HEK293 (cell line): ENCODE data around the gene PARP15.

Experiments
- CTCF ChIA-PET: fragments of 350-600 bp; formaldehyde crosslinking; extraction: SDS; loops from one replicate; lab custom pipeline; 2021; ENCODE audit warnings: antibody characterized with exemption; lab: Yijun Ruan, JAX
- POLR2A ChIA-PET: fragments of 300-600 bp; formaldehyde crosslinking; extraction: SDS; loops from one replicate; lab custom pipeline; 2020; ENCODE audit warnings: antibody characterized with exemption, inconsistent platforms; lab: Yijun Ruan, JAX
- H3K27ac ChIP-seq: fragments of 200-500 bp; sonication (Bioruptor generic); 2 replicates; pipeline ENCODE4 v1.5.1; 2014; ENCODE audit warnings: low read depth, low read length, control low read depth, inconsistent platforms; ENCODE audit errors: extremely low read depth
- H3K36me3 ChIP-seq, 2 experiments: fragments of 200-500 bp in 1 of 2; sonication (Bioruptor generic) in 1 of 2; 1 replicate in 1 of 2; 2 replicates in 1 of 2; pipeline ENCODE4 v1.5.1; 2014 to 2017; ENCODE audit warnings: inconsistent platforms in 2 of 2, low read length in 2 of 2; ENCODE audit not compliant: control insufficient read depth in 2 of 2, insufficient read depth in 1 of 2
- H3K4me1 ChIP-seq: fragments of 200-500 bp; sonication (Bioruptor generic); 2 replicates; pipeline ENCODE4 v1.5.1; 2014; ENCODE audit warnings: mild to moderate bottlenecking, low read length, inconsistent platforms; ENCODE audit not compliant: control insufficient read depth, insufficient read depth
- H3K4me3 ChIP-seq: 2 replicates; pipeline ENCODE4 v1.5.1; 2011; ENCODE audit warnings: low read depth, mild to moderate bottlenecking, control low read depth, low read length, moderate library complexity
- H3K9me3 ChIP-seq: fragments of 200-500 bp; sonication (Bioruptor generic); 2 replicates; pipeline ENCODE4 v1.5.1; 2014; ENCODE audit warnings: low read depth, low read length, inconsistent platforms; ENCODE audit not compliant: control insufficient read depth, insufficient read depth
- BCL11A ChIP-seq: fragments of 450-650 bp; formaldehyde crosslinking; IDR thresholded peaks from 2 replicates; pipeline ENCODE4 v1.5.1; 2016; ENCODE audit warnings: low read depth, missing biosample characterization, missing genetic modification characterization
- BCL11B ChIP-seq: fragments of 450-650 bp; formaldehyde crosslinking; IDR thresholded peaks from 2 replicates; pipeline ENCODE4 v1.5.1; 2016; ENCODE audit warnings: low read depth, missing biosample characterization, missing genetic modification characterization
- GLIS2 ChIP-seq: fragments of 450-650 bp; formaldehyde crosslinking; IDR thresholded peaks from 2 replicates; pipeline ENCODE4 v1.5.1; 2016; ENCODE audit warnings: missing biosample characterization, missing genetic modification characterization
- KLF1 ChIP-seq: fragments of 450-650 bp; formaldehyde crosslinking; IDR thresholded peaks from 2 replicates; pipeline ENCODE4 v1.5.1; 2016; ENCODE audit warnings: missing biosample characterization, missing genetic modification characterization
- KLF8 ChIP-seq: fragments of 450-650 bp; formaldehyde crosslinking; IDR thresholded peaks from 2 replicates; pipeline ENCODE4 v1.5.1; 2016; ENCODE audit warnings: missing biosample characterization, missing genetic modification characterization
- MZF1 ChIP-seq: fragments of 450-650 bp; formaldehyde crosslinking; IDR thresholded peaks from 2 replicates; pipeline ENCODE4 v1.5.1; 2017; ENCODE audit warnings: missing biosample characterization, missing genetic modification characterization, borderline replicate concordance
- OVOL3 ChIP-seq: fragments of 450-650 bp; formaldehyde crosslinking; IDR thresholded peaks from 2 replicates; pipeline ENCODE4 v1.5.1; 2016; ENCODE audit warnings: missing biosample characterization, missing genetic modification characterization
- SALL2 ChIP-seq: fragments of 450-650 bp; formaldehyde crosslinking; IDR thresholded peaks from 2 replicates; pipeline ENCODE4 v1.5.0; 2017; ENCODE audit warnings: missing biosample characterization, mild to moderate bottlenecking, missing genetic modification characterization, borderline replicate concordance
- SP2 ChIP-seq: fragments of 450-650 bp; formaldehyde crosslinking; IDR thresholded peaks from 2 replicates; pipeline ENCODE4 v1.5.1; 2016; ENCODE audit warnings: missing biosample characterization, missing genetic modification characterization
- ZNF157 ChIP-seq: fragments of 450-650 bp; formaldehyde crosslinking; IDR thresholded peaks from 2 replicates; pipeline ENCODE4 v1.5.1; 2016; ENCODE audit warnings: missing biosample characterization, missing genetic modification characterization
- ZNF202 ChIP-seq: fragments of 450-650 bp; formaldehyde crosslinking; IDR thresholded peaks from 2 replicates; pipeline ENCODE4 v1.5.1; 2016; ENCODE audit warnings: missing biosample characterization, missing genetic modification characterization, borderline replicate concordance
- ZNF404 ChIP-seq: fragments of 450-650 bp; formaldehyde crosslinking; IDR thresholded peaks from 2 replicates; pipeline ENCODE4 v1.5.1; 2017; ENCODE audit warnings: missing biosample characterization, missing genetic modification characterization
- ZNF416 ChIP-seq: fragments of 450-650 bp; formaldehyde crosslinking; IDR thresholded peaks from 2 replicates; pipeline ENCODE4 v1.5.1; 2016; ENCODE audit warnings: missing biosample characterization, missing genetic modification characterization
- ZNF510 ChIP-seq: fragments of 450-650 bp; formaldehyde crosslinking; IDR thresholded peaks from 2 replicates; pipeline ENCODE4 v1.5.1; 2018; ENCODE audit warnings: mild to moderate bottlenecking, missing genetic modification characterization, missing biosample characterization; ENCODE audit not compliant: insufficient replicate concordance
- ZNF514 ChIP-seq: fragments of 450-650 bp; formaldehyde crosslinking; IDR thresholded peaks from 2 replicates; pipeline ENCODE4 v1.5.1; 2016; ENCODE audit warnings: missing biosample characterization, missing genetic modification characterization
- ZNF664 ChIP-seq: fragments of 450-650 bp; formaldehyde crosslinking; IDR thresholded peaks from 2 replicates; pipeline ENCODE4 v1.5.1; 2016; ENCODE audit warnings: missing biosample characterization, missing genetic modification characterization
- ZNF785 ChIP-seq: fragments of 450-650 bp; formaldehyde crosslinking; IDR thresholded peaks from 2 replicates; pipeline ENCODE4 v1.5.1; 2016; ENCODE audit warnings: missing biosample characterization, missing genetic modification characterization
- ZNF830 ChIP-seq: fragments of 450-650 bp; IDR thresholded peaks from 2 replicates; pipeline ENCODE4 v1.5.0; 2018; ENCODE audit warnings: missing biosample characterization, missing genetic modification characterization, low read depth, mild to moderate bottlenecking, moderate library complexity
- ZNF843 ChIP-seq: fragments of 450-650 bp; formaldehyde crosslinking; IDR thresholded peaks from 2 replicates; pipeline ENCODE4 v1.5.1; 2016; ENCODE audit warnings: missing biosample characterization, missing genetic modification characterization
- TF ChIP-seq, protein P1 (sequence below): fragments of 450-650 bp; formaldehyde crosslinking; IDR thresholded peaks from 2 replicates; pipeline ENCODE4 v1.5.1; 2017; ENCODE audit warnings: missing biosample characterization, missing genetic modification characterization
- TF ChIP-seq, protein P2 (sequence below): fragments of 450-650 bp; formaldehyde crosslinking; IDR thresholded peaks from 2 replicates; pipeline ENCODE4 v1.5.1; 2017; ENCODE audit warnings: missing biosample characterization, missing genetic modification characterization
- TF ChIP-seq, protein P3 (sequence below): fragments of 450-650 bp; IDR thresholded peaks from 2 replicates; pipeline ENCODE4 v1.5.1; 2018; ENCODE audit warnings: missing biosample characterization, missing genetic modification characterization
- TF ChIP-seq, protein P4 (sequence below): fragments of 450-650 bp; formaldehyde crosslinking; IDR thresholded peaks from 2 replicates; pipeline ENCODE4 v1.5.1; 2016; ENCODE audit warnings: missing biosample characterization, missing genetic modification characterization

Gene PARP15

DNA sequence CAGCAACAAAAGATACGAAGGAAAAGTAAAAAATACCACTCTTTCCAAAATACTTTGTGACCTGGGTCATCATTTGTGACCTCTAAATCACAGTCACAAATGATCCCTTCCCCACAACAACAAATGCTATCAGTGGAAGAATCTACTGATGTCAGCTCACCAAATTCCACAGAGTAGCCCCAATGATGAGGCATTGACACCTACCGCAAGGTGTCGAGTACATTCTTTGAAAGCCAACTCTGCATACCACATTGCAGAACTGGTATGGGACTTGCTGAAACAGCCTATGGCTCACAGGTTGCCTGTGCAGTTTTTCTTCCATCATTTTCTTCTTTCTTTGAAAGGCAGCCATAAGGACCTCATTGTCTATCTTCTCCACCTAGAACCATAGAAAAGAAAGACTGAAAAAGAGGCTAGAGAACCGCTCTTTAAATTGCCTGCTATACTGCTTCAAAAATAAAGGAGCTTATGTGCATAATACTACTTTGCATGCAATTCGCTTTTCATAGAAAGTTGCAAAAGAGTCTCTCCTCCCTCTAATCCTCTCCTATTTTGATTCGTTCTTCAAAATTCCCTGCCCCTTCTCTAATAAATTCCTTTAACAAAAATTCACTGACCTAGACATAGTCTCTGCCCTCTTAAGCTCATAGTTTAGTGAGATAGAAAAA, 41.4 kb upstream of the PARP15 start (continued):
- TF ChIP-seq, protein P1, sequence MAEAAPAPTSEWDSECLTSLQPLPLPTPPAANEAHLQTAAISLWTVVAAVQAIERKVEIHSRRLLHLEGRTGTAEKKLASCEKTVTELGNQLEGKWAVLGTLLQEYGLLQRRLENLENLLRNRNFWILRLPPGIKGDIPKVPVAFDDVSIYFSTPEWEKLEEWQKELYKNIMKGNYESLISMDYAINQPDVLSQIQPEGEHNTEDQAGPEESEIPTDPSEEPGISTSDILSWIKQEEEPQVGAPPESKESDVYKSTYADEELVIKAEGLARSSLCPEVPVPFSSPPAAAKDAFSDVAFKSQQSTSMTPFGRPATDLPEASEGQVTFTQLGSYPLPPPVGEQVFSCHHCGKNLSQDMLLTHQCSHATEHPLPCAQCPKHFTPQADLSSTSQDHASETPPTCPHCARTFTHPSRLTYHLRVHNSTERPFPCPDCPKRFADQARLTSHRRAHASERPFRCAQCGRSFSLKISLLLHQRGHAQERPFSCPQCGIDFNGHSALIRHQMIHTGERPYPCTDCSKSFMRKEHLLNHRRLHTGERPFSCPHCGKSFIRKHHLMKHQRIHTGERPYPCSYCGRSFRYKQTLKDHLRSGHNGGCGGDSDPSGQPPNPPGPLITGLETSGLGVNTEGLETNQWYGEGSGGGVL (tag by site-specific recombination): no peak
- TF ChIP-seq ZNF830 (no peak), ZNF404 (tag by site-specific recombination) (no peak), ZNF843 (no peak), KLF1 (tag by site-specific recombination) (no peak)

DNA sequence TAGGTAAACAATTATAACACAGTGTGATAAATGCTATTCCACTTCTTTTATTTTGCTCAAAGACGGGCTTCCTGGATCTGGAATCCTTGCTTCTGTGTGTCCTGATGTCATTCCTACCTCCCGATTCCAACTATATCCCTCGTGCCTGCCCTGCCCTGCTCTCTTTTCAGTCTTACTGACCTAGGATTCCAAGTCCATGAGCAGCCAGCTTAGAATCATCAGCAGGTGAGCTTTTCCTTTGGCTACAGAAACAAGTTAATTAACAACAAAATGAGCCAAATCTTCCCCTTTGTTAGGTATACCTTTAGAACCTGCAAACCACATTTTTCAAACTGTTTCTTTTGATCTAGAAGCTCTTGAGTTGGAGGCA, 40.8 kb upstream of the PARP15 start:
- Histone ChIP-seq H3K27ac (no peak overlapping the region), H3K4me1 (no peaks in the 10 kb centered on the region), H3K36me3 (peaks cover 0 to 17% of the 10 kb centered on the region in 2 experiments; a peak in 1 of 3 replicates), H3K4me3 (no peak overlapping the region), H3K9me3 (no peaks in the 10 kb centered on the region)
- TF ChIP-seq MZF1 (tag by site-specific recombination): no peak
- TF ChIP-seq, protein P2, sequence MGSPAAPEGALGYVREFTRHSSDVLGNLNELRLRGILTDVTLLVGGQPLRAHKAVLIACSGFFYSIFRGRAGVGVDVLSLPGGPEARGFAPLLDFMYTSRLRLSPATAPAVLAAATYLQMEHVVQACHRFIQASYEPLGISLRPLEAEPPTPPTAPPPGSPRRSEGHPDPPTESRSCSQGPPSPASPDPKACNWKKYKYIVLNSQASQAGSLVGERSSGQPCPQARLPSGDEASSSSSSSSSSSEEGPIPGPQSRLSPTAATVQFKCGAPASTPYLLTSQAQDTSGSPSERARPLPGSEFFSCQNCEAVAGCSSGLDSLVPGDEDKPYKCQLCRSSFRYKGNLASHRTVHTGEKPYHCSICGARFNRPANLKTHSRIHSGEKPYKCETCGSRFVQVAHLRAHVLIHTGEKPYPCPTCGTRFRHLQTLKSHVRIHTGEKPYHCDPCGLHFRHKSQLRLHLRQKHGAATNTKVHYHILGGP (tag by site-specific recombination): no peak
- TF ChIP-seq SP2 (tag by site-specific recombination): no peak
- TF ChIP-seq, protein P3, sequence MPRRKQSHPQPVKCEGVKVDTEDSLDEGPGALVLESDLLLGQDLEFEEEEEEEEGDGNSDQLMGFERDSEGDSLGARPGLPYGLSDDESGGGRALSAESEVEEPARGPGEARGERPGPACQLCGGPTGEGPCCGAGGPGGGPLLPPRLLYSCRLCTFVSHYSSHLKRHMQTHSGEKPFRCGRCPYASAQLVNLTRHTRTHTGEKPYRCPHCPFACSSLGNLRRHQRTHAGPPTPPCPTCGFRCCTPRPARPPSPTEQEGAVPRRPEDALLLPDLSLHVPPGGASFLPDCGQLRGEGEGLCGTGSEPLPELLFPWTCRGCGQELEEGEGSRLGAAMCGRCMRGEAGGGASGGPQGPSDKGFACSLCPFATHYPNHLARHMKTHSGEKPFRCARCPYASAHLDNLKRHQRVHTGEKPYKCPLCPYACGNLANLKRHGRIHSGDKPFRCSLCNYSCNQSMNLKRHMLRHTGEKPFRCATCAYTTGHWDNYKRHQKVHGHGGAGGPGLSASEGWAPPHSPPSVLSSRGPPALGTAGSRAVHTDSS: no peak
- TF ChIP-seq BCL11B (tag by site-specific recombination): no peak
- no peak for TF ChIP-seq BCL11A (tag by site-specific recombination)
- ChIA-PET POLR2A (no interaction called here), CTCF (interaction anchor here (1.3 kb wide), 1 partner anchor 12 kb away, joined by 3 read pairs; no protein-coding TSS in a partner anchor)

DNA sequence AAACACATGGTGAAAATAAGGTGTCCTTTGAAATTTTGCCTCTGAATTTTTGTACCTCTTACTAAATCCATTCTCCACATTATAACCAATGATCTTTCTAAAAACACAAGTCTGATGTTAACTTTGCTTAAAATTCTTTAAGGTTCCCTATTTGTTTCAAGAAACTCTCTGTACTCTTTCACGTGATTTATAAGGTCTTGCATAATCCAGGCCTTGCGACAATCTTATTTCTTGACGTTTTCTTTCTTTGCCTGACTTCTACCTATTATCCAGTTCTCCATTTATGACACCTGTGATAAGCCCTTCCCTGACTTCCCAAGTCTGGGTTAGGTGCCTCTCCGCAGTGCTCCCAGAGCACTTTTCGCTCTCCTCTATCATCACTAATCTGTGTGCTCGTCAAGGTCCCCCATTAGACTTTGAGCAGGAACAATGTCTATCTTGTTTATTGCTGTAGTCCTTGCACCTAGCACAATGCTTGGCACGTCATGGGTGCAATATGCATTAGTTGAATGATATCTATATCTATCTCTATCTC, 38.4 kb upstream of the PARP15 start:
- no peaks in the 10 kb centered on the region for H3K9me3 ChIP-seq
- no peaks in the 10 kb centered on the region for H3K4me1 ChIP-seq
- no peak for TF ChIP-seq ZNF664 (tag by site-specific recombination)
- TF ChIP-seq ZNF202 (tag by site-specific recombination): no peak
- TF ChIP-seq, all 188 proteins: peak for 0
- Histone ChIP-seq H3K36me3 (peaks cover 0 to 7% of the 10 kb centered on the region in 2 experiments; a peak in 2 of 3 replicates), H3K27ac (no peak overlapping the region), H3K4me3 (no peak overlapping the region)
- POLR2A ChIA-PET: no interaction called here
- CTCF ChIA-PET: no interaction called here

DNA sequence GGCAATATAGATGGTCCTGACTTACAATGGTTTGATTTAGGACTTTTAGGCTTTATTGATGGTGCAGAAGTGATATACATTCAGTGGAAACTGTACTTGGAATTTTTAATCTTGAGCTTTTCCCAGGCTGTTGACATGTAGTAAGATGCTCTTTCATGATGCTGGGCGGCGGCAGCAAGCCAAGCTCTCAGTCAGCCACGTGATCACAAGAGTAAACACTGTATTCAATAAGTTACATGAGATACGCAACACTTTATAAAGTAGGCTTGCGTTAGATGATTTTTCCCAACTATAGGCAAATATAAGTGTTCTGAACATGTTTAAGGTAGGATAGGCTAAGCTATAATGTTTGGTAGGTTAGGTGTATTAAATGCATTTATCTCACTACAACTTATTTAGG, 31.3 kb upstream of the PARP15 start:
- no peaks in the 10 kb centered on the region for H3K9me3 ChIP-seq
- no peaks in the 10 kb centered on the region for H3K4me1 ChIP-seq
- H3K27ac ChIP-seq: no peak overlapping the region
- CTCF ChIA-PET: no interaction called here
- H3K4me3 ChIP-seq: no peak overlapping the region
- H3K36me3 ChIP-seq: peaks cover 0 to 5% of the 10 kb centered on the region in 2 experiments; a peak in 2 of 3 replicates
- POLR2A ChIA-PET: no interaction called here
- no peak for TF ChIP-seq GLIS2 (tag by site-specific recombination)
- no peak for TF ChIP-seq ZNF785 (tag by site-specific recombination)
- TF ChIP-seq ZNF514 (tag by site-specific recombination): no peak
- no peak for TF ChIP-seq ZNF157 (tag by site-specific recombination)
- no peak for TF ChIP-seq KLF8
- TF ChIP-seq, protein P4, sequence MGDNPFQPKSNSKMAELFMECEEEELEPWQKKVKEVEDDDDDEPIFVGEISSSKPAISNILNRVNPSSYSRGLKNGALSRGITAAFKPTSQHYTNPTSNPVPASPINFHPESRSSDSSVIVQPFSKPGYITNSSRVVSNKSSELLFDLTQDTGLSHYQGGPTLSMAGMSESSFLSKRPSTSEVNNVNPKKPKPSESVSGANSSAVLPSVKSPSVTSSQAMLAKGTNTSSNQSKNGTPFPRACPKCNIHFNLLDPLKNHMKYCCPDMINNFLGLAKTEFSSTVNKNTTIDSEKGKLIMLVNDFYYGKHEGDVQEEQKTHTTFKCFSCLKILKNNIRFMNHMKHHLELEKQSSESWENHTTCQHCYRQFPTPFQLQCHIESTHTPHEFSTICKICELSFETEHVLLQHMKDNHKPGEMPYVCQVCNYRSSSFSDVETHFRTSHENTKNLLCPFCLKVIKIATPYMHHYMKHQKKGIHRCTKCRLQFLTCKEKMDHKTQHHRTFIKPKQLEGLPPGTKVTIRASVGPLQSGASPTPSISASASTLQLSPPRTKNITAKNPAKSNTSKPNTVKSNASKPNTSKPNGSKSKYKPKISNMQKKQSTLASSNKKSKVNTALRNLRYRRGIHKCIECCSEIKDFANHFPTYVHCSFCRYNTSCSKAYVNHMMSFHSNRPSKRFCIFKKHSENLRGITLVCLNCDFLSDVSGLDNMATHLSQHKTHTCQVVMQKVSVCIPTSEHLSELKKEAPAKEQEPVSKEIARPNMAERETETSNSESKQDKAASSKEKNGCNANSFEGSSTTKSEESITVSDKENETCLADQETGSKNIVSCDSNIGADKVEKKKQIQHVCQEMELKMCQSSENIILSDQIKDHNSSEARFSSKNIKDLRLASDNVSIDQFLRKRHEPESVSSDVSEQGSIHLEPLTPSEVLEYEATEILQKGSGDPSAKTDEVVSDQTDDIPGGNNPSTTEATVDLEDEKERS (tag by site-specific recombination): no peak
- TF ChIP-seq OVOL3 (tag by site-specific recombination): no peak
- TF ChIP-seq ZNF416 (tag by site-specific recombination): no peak
- TF ChIP-seq SALL2 (tag by site-specific recombination): no peak
- no peak for TF ChIP-seq ZNF510 (tag by site-specific recombination)
